OCI-LY1 (cell line): ENCODE results near the gene RASGRF1.

Experiments
- EZH2 ChIP-seq: fragments of 200-600 bp; sonication (generic), shearing (Covaris generic); IDR thresholded peaks from 2 replicates; pipeline ENCODE4 v1.8.0; 2017; ENCODE audit warnings: borderline replicate concordance, mixed run types, mild to moderate bottlenecking, antibody characterized with exemption, low read length, moderate library complexity, mixed read lengths
- TF ChIP-seq, protein P1 (sequence below): fragments of 200-600 bp; sonication (generic), shearing (Covaris generic); IDR thresholded peaks from 2 replicates; pipeline ENCODE4 v1.5.1; 2017; ENCODE audit warnings: mild to moderate bottlenecking, antibody characterized with exemption, low read length, moderate library complexity, mixed read lengths

DNA sequence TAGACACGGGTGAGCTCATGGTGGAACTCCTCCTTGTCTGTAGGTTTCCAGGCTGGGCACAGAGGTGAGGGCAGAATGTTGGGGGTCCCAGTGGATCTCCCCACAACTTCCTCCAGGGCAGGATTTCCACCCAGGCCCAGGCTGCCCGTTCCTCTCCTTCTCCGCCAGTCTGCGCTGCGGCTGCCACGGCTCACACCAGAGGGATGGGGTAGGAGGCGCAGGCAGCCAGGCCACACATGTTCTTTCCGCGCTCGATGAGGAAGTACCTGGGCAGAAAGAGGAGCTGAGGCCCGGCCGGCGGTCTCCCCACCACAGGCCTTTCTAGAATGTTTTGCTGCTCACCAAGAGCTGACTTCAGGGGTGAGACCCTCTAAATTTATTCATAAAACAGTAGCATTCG lies 168.6 kb downstream of the RASGRF1 start:
- TF ChIP-seq, protein P1, sequence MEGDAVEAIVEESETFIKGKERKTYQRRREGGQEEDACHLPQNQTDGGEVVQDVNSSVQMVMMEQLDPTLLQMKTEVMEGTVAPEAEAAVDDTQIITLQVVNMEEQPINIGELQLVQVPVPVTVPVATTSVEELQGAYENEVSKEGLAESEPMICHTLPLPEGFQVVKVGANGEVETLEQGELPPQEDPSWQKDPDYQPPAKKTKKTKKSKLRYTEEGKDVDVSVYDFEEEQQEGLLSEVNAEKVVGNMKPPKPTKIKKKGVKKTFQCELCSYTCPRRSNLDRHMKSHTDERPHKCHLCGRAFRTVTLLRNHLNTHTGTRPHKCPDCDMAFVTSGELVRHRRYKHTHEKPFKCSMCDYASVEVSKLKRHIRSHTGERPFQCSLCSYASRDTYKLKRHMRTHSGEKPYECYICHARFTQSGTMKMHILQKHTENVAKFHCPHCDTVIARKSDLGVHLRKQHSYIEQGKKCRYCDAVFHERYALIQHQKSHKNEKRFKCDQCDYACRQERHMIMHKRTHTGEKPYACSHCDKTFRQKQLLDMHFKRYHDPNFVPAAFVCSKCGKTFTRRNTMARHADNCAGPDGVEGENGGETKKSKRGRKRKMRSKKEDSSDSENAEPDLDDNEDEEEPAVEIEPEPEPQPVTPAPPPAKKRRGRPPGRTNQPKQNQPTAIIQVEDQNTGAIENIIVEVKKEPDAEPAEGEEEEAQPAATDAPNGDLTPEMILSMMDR = peak; percentile 39; the same call in 1 of the 2 replicates
- no peak for TF ChIP-seq EZH2
